ENCODE data around the gene PDE4D. TPM values are rescaled to one million over a fixed set of nuclear protein-coding genes. Genes with fewer than 3 reads are reported as not detected.

The PDE4D gene
- total and polyA plus RNA-seq, 3 donors from 2014 or later, result 7.8 to 13.9 (median 8.7) TPM

DNA sequence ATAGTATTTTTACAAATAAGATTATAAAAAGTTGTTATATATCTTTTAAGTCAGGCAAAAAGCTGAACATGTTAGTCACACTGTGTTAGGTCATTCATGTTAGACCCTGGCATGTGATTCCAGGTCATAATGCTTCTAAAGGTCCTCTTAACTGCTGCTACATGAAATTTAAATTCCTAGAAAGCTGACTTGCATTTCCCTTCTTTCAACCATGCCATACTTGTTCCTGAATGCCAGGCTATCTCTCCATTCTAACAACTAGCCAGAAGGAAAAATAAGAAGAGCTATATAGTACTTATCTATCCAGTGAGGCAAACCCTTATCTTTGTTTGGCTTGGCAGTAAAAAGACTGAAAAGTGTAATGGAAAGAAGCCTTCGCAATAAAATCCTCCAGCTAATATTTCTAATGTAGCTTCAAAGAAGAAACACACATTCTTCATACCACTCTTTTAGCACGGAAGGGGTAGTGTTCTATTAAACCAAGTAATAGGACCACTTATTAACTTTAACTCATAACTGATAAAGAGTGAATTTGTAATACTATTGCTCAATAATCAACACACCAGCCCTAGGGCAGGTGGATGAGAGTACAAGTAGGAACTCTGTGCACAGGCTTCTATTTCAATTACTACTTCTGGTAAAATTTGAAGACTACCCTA is 310.2 kb downstream of the PDE4D start:
- H3K27ac ChIP-seq, result no peak overlapping the region
- H3K4me3 ChIP-seq, result no peak overlapping the region
- WGBS, 2 donors, result 66 to 68% methylated on average over 2 of the region's 2 CpGs
- intact Hi-C loops (cut with DNase I; ENCODE audit: low total_unique reads), result no loop called here
- H3K36me3 ChIP-seq (ENCODE audit: low read depth, missing control alignments), result no peaks in the 10 kb centered on the region
- no peak for TF ChIP-seq POLR2A (IDR thresholded peaks at IDR 0.05)
- TF ChIP-seq, protein P1, sequence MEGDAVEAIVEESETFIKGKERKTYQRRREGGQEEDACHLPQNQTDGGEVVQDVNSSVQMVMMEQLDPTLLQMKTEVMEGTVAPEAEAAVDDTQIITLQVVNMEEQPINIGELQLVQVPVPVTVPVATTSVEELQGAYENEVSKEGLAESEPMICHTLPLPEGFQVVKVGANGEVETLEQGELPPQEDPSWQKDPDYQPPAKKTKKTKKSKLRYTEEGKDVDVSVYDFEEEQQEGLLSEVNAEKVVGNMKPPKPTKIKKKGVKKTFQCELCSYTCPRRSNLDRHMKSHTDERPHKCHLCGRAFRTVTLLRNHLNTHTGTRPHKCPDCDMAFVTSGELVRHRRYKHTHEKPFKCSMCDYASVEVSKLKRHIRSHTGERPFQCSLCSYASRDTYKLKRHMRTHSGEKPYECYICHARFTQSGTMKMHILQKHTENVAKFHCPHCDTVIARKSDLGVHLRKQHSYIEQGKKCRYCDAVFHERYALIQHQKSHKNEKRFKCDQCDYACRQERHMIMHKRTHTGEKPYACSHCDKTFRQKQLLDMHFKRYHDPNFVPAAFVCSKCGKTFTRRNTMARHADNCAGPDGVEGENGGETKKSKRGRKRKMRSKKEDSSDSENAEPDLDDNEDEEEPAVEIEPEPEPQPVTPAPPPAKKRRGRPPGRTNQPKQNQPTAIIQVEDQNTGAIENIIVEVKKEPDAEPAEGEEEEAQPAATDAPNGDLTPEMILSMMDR (IDR thresholded peaks at IDR 0.05), result no peak
- no peaks in the 10 kb centered on the region for H3K9me3 ChIP-seq
- DNase-seq, result no peak
- no peaks in the 10 kb centered on the region for H3K27me3 ChIP-seq
- H3K4me1 ChIP-seq, result no peaks in the 10 kb centered on the region

DNA sequence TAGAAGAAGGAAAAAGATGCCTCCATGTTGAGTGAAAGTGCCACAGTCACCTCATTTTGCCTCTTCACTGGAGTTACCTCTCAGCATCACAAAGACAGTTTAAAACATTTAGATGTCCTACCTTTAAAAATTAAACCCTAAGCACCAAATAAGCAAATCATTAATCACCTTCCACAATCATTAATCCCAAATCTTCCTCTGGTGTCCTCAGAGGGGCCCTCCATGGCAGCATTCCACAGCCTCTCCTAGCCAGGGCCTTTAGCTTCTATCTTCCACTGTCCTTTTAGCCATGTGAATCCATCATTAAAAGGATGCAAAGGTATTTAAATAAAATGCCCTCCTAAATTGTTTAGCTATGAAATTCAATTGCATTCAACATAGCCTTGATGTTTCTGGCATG is 310.8 kb downstream of the PDE4D start:
- Histone ChIP-seq H3K27ac (no peak overlapping the region), H3K36me3 (ENCODE audit: low read depth, missing control alignments) (no peaks in the 10 kb centered on the region), H3K9me3 (no peaks in the 10 kb centered on the region), H3K4me3 (no peak overlapping the region), H3K27me3 (no peaks in the 10 kb centered on the region), H3K4me1 (no peaks in the 10 kb centered on the region)
- intact Hi-C loops (cut with DNase I; ENCODE audit: low total_unique reads), result no loop called here
- TF ChIP-seq, protein P1 (IDR thresholded peaks at IDR 0.05), result no peak
- no peak for TF ChIP-seq POLR2A (IDR thresholded peaks at IDR 0.05)
- no peak for DNase-seq

DNA sequence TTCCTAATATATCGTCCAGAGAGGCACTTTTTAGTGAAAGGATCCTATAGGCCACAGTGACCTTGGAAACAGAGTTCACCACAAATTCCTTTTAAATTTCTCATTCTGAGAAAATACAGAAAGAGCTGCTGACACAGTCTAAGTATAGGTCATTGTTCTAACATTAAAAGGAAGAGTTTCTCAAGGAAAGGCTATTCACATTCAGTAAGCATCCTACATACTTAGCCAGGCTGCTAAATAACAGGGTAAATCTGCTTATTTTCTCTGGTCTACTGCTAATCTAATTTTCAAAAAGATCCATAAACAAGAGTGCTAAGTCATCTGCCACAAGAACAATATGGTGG is 313.7 kb downstream of the PDE4D start:
- TF ChIP-seq, protein P1 (IDR thresholded peaks at IDR 0.05), result no peak
- no peak for TF ChIP-seq POLR2A (IDR thresholded peaks at IDR 0.05)
- DNase-seq, result no peak
- no peaks in the 10 kb centered on the region for H3K27me3 ChIP-seq
- no peak overlapping the region for H3K4me3 ChIP-seq
- intact Hi-C loops (cut with DNase I; ENCODE audit: low total_unique reads), result no loop called here
- no peaks in the 10 kb centered on the region for H3K4me1 ChIP-seq
- no peaks in the 10 kb centered on the region for H3K36me3 ChIP-seq (ENCODE audit: low read depth, missing control alignments)
- 89 to 93% methylated on average over 1 of the region's 1 CpG for WGBS, 2 donors
- H3K27ac ChIP-seq, result no peak overlapping the region
- H3K9me3 ChIP-seq, result no peaks in the 10 kb centered on the region

DNA sequence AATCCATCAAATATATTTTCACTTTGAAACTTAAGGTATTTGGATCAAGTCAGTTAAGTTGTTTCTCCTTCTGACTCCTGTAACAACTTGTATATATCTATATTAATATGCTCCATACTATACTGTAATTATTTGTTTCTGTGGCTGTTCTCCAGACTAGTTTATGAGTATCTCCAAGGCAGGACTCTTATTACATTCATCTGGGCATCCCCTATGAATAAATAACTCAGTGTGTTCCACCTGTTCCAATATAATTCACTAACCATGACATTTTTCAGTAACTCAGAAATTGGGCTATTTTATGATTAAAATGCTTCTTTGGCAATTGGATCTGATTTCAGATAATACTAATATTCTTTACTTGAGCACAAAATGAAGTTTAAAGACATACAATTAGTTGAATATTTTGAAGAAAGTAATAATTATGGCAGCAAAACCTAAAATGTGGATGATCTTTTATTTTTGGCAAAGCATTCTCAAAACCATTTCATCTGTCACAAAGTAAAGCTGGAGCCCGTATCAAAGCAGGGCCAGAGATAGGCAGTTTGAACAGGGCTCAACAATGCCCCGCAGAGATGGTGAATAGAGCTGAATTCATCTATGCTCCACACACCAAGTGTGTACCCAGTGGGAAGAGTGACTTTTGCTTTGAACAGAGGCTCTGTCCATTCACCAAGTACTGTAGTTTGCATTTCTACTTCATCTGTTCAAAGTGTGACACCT is 314.3 kb downstream of the PDE4D start:
- no peak for DNase-seq
- intact Hi-C loops (cut with DNase I; ENCODE audit: low total_unique reads), result no loop called here
- Histone ChIP-seq H3K36me3 (ENCODE audit: low read depth, missing control alignments) (no peaks in the 10 kb centered on the region), H3K27me3 (no peaks in the 10 kb centered on the region), H3K4me3 (no peak overlapping the region), H3K9me3 (no peaks in the 10 kb centered on the region), H3K27ac (no peak overlapping the region), H3K4me1 (no peaks in the 10 kb centered on the region)
- WGBS, 2 donors, result 89 to 93% methylated on average over 2 of the region's 2 CpGs
- TF ChIP-seq, protein P1 (IDR thresholded peaks at IDR 0.05), result no peak
- TF ChIP-seq POLR2A (IDR thresholded peaks at IDR 0.05), result no peak

DNA sequence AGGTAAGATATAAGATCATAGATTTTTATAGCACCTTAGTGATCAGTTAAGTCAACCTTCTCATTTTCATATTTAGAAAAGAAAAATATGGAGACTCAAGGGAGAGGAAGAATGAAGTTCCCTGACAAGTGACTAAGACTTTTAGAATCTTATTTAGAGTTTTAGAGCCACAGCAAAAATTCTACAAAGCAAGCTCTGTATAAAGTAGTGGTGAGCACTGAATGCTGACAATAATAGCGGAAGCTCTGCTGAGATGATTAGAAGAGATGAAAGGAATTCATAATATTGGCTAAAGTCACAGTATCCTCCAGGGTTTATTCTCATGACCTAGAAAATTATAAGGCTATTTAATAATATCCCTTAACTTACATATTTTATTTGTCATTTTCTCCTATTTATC is 316.0 kb downstream of the PDE4D start:
- intact Hi-C loops (cut with DNase I; ENCODE audit: low total_unique reads), result no loop called here
- H3K27ac ChIP-seq, result no peak overlapping the region
- no peak overlapping the region for H3K4me3 ChIP-seq
- H3K27me3 ChIP-seq, result no peaks in the 10 kb centered on the region
- no peaks in the 10 kb centered on the region for H3K36me3 ChIP-seq (ENCODE audit: low read depth, missing control alignments)
- H3K9me3 ChIP-seq, result no peaks in the 10 kb centered on the region
- WGBS, 2 donors, result 91 to 97% methylated on average over 1 of the region's 1 CpG
- DNase-seq, result no peak
- no peak for TF ChIP-seq POLR2A (IDR thresholded peaks at IDR 0.05)
- TF ChIP-seq, protein P1 (IDR thresholded peaks at IDR 0.05), result no peak
- no peaks in the 10 kb centered on the region for H3K4me1 ChIP-seq
